GM21390 (cell line): Measurements from ENCODE around the gene FNDC3B.

Source experiments
- ATAC-seq: cut with Tn5 transposase; IDR thresholded peaks from one replicate; pipeline ENCODE4 v1.9.1; 2021; ENCODE audit not compliant: unreplicated experiment

The FNDC3B gene

GRCh38 chr3:172163320-172163719 lies 123.9 kb downstream of the FNDC3B start:
- no peak for ATAC-seq

- no peak for ATAC-seq
Observed at GRCh38 chr3:172164620-172165362, 125.4 kb downstream of the FNDC3B start.

GRCh38 chr3:172166261-172166660 lies 126.9 kb downstream of the FNDC3B start:
- no peak for ATAC-seq

- ATAC-seq, result no peak
Observed at GRCh38 chr3:172166890-172167289, 127.5 kb downstream of the FNDC3B start.

- ATAC-seq, result no peak
Observed at GRCh38 chr3:172167892-172168648, 128.7 kb downstream of the FNDC3B start.

GRCh38 chr3:172170073-172170709 lies 130.8 kb downstream of the FNDC3B start:
- ATAC-seq, result no peak

GRCh38 chr3:172170841-172171240 lies 131.5 kb downstream of the FNDC3B start:
- no peak for ATAC-seq

GRCh38 chr3:172171396-172172075 lies 132.2 kb downstream of the FNDC3B start:
- no peak for ATAC-seq

GRCh38 chr3:172173316-172174254 lies 134.2 kb downstream of the FNDC3B start:
- no peak for ATAC-seq

GRCh38 chr3:172174513-172175253 lies 135.3 kb downstream of the FNDC3B start:
- ATAC-seq, result no peak

- no peak for ATAC-seq
Observed at GRCh38 chr3:172175254-172175599, 135.8 kb downstream of the FNDC3B start.

- ATAC-seq, result no peak
Observed at GRCh38 chr3:172176061-172176770, 136.8 kb downstream of the FNDC3B start.

- ATAC-seq, result no peak
Observed at GRCh38 chr3:172177046-172177445, 137.7 kb downstream of the FNDC3B start.

GRCh38 chr3:172177803-172178316 lies 138.5 kb downstream of the FNDC3B start:
- ATAC-seq, result no peak

GRCh38 chr3:172179680-172180399 lies 140.5 kb downstream of the FNDC3B start:
- no peak for ATAC-seq

GRCh38 chr3:172180473-172180872 lies 141.1 kb downstream of the FNDC3B start:
- ATAC-seq, result no peak

GRCh38 chr3:172181932-172182586 lies 142.7 kb downstream of the FNDC3B start:
- no peak for ATAC-seq

GRCh38 chr3:172182797-172183196 lies 143.4 kb downstream of the FNDC3B start:
- no peak for ATAC-seq
